B cell (primary cell): ENCODE data around the gene EID2B. TPM values are rescaled to one million over a fixed set of nuclear protein-coding genes. Genes with fewer than 3 reads are reported as not detected.

ENCODE experiments used
- ATAC-seq: fragments of 200-7000 bp; cut with Tn5 transposase; one replicate; pipeline ENCODE4 v1.10.0; 2021; ENCODE audit warnings: low read depth, mild to moderate bottlenecking, moderate number of reproducible peaks, moderate library complexity
- CTCF ChIA-PET: fragments of 350-600 bp; sonication (Branson Sonifier 250); formaldehyde crosslinking; loops from one replicate; lab custom pipeline; 2021; ENCODE audit warnings: antibody characterized with exemption, inconsistent platforms; lab: Charles Lee
- POLR2A ChIA-PET: fragments of 350-600 bp; sonication (Branson Sonifier 250); formaldehyde crosslinking; loops from one replicate; lab custom pipeline; 2021; ENCODE audit warnings: antibody characterized with exemption; lab: Charles Lee
- DNase-seq: peaks from one replicate; pipeline ENCODE4 v3.0.0; 2013
- H2AFZ ChIP-seq: 2 replicates; pipeline ENCODE4 v1.6.1; 2012; ENCODE audit warnings: mild to moderate bottlenecking, low read depth, low read length; ENCODE audit not compliant: insufficient read depth, poor library complexity, severe bottlenecking
- H3K27ac ChIP-seq, 2 donors: 1 replicate in 1 of 2; 2 replicates in 1 of 2; pipeline ENCODE4 v1.5.1; 2012 to 2013; ENCODE audit warnings: low read length in 2 of 2, mild to moderate bottlenecking in 2 of 2, moderate library complexity in 1 of 2
- H3K27me3 ChIP-seq, 4 experiments: fragments of 200-600 bp in 1 of 4; sonication (generic) in 1 of 4; replicated peaks in 1 of 4; 1 replicate in 2 of 4; 2 replicates in 2 of 4; pipeline versions ENCODE4 v1.6.1 to v1.7.0; 2013 to 2016; ENCODE audit warnings: low read length in 3 of 4, mild to moderate bottlenecking in 2 of 4, mixed read lengths in 1 of 4, moderate library complexity in 1 of 4; ENCODE audit not compliant: insufficient read depth in 4 of 4, control insufficient read depth in 3 of 4; ENCODE audit errors: control extremely low read depth in 1 of 4
- H3K36me3 ChIP-seq, 2 experiments: replicated peaks in 1 of 2; 1 replicate in 1 of 2; 2 replicates in 1 of 2; pipeline versions ENCODE4 v1.6.1 to v1.7.1; 2013; ENCODE audit warnings: low read length in 1 of 2; ENCODE audit not compliant: insufficient read depth in 2 of 2, control insufficient read depth in 1 of 2; ENCODE audit errors: control extremely low read depth in 1 of 2, extremely low read depth in 1 of 2
- H3K4me1 ChIP-seq, 2 donors: fragments of 200-600 bp in 1 of 2; sonication (generic) in 1 of 2; 1 replicate in 1 of 2; 2 replicates in 1 of 2; pipeline versions ENCODE4 v1.5.1 to v1.6.1; 2013 to 2017; ENCODE audit warnings: low read length in 2 of 2; ENCODE audit not compliant: control insufficient read depth in 2 of 2, insufficient read depth in 2 of 2
- H3K4me2 ChIP-seq: replicated peaks from 2 replicates; pipeline ENCODE3; 2012; ENCODE audit warnings: mild to moderate bottlenecking, low read depth, low read length; ENCODE audit not compliant: poor library complexity, severe bottlenecking
- H3K4me3 ChIP-seq, 5 experiments: fragments of 200-600 bp in 1 of 5; sonication (generic) in 1 of 5; 1 replicate in 3 of 5; 2 replicates in 2 of 5; pipeline versions ENCODE4 v1.5.1 to v1.7.0; 2011 to 2016; ENCODE audit warnings: low read length in 4 of 5, mild to moderate bottlenecking in 4 of 5, low read depth in 2 of 5, control low read depth in 1 of 5, moderate library complexity in 1 of 5; ENCODE audit not compliant: insufficient read depth in 1 of 5; ENCODE audit errors: control extremely low read depth in 1 of 5, extremely low read depth in 1 of 5
- H3K79me2 ChIP-seq: fragments of 200-600 bp; sonication (generic); one replicate; pipeline ENCODE4 v1.6.0; 2016; ENCODE audit warnings: low read length; ENCODE audit not compliant: control insufficient read depth, insufficient read depth
- H3K9ac ChIP-seq: fragments of 200-600 bp; sonication (generic); 2 replicates; pipeline ENCODE4 v1.6.1; 2017; ENCODE audit warnings: mild to moderate bottlenecking, low read length, moderate library complexity
- H3K9me3 ChIP-seq, 3 donors: one replicate each; pipeline versions ENCODE4 v1.6.1 to v1.7.1; 2013; ENCODE audit warnings: low read length in 2 of 3; ENCODE audit not compliant: control insufficient read depth in 2 of 3, insufficient read depth in 1 of 3; ENCODE audit errors: control extremely low read depth in 1 of 3
- H4K20me1 ChIP-seq: 2 replicates; pipeline ENCODE4 v1.6.0; 2012; ENCODE audit warnings: mild to moderate bottlenecking, low read length; ENCODE audit not compliant: insufficient read depth, control insufficient read depth, poor library complexity, severe bottlenecking
- H3K27ac Mint-ChIP-seq: one replicate; pipeline ENCODE4 v1.8.0; 2021; ENCODE audit warnings: mixed read lengths
- H3K27me3 Mint-ChIP-seq: one replicate; pipeline ENCODE4 v1.8.0; 2021; ENCODE audit warnings: mixed read lengths
- H3K4me1 Mint-ChIP-seq: one replicate; pipeline ENCODE4 v1.8.0; 2021; ENCODE audit warnings: mixed read lengths
- H3K4me3 Mint-ChIP-seq: one replicate; pipeline ENCODE4 v1.8.0; 2021; ENCODE audit warnings: mixed read lengths
- H3K9me3 Mint-ChIP-seq: one replicate; pipeline ENCODE4 v1.8.0; 2022; ENCODE audit warnings: mixed read lengths; ENCODE audit not compliant: insufficient read depth
- CTCF ChIP-seq: fragments of 200-600 bp; IDR thresholded peaks from one replicate; pipeline ENCODE4 v1.8.0; 2022; ENCODE audit warnings: antibody characterized with exemption, mild to moderate bottlenecking
- EZH2 ChIP-seq: IDR thresholded peaks from 2 replicates; pipeline ENCODE4 v1.6.1; 2012; ENCODE audit warnings: borderline replicate concordance, low read depth, mild to moderate bottlenecking, moderate library complexity, low read length; ENCODE audit not compliant: insufficient read depth, poor library complexity, severe bottlenecking
- WGBS: methylation state at CpG from one replicate; pipeline ENCODE4 v1.1.5; 2013; ENCODE audit warnings: missing lambda C conversion rate; ENCODE audit not compliant: insufficient coverage; 5-methylcytosine and 5-hydroxymethylcytosine counted together
- intact Hi-C: fragments of 100-400 bp; cut with micrococcal nuclease; formaldehyde crosslinking; loops from one replicate; pipeline ENCODE4 v1.10.0; 2022
- polyA plus RNA-seq: library from polyadenylated mRNA; depleted of rRNA; stranded (reverse); fragments of >200 nt; gene quantifications from 2 replicates; pipeline ENCODE4 v1.2.3, GENCODE V29; 2012
- total RNA-seq, 2 donors: library from RNA; stranded (reverse); fragments of 120-200 nt in 1 of 2; gene quantifications; 1 replicate in 1 of 2; 2 replicates in 1 of 2; pipeline versions ENCODE4 v1.2.3 to v1.2.4, GENCODE V29; 2013 to 2022

EID2B gene
- total and polyA plus RNA-seq, 2 donors (not counting 1 experiment from before 2014, with no cell fraction given) = 3.0 to 6.0 TPM

- H3K79me2 ChIP-seq = peaks cover 24% of the 10 kb centered on the region
- H3K4me2 ChIP-seq = peak overlapping the region; percentile 89
- ChIA-PET POLR2A (no interaction called here), CTCF (no interaction called here)
- Mint-ChIP-seq H3K4me3 (peak overlapping the region; percentile 96), H3K27me3 (no peaks in the 10 kb centered on the region), H3K4me1 (peaks cover 25% of the 10 kb centered on the region), H3K9me3 (no peaks in the 10 kb centered on the region), H3K27ac (peak overlapping the region; percentile 94)
- H4K20me1 ChIP-seq = peaks cover 5% of the 10 kb centered on the region
- WGBS = 89% methylated on average over 10 of the region's 11 CpGs
- peak overlapping the region; percentile 43 to 95 (median 89) for H3K4me3 ChIP-seq
- peaks cover 4 to 20% of the 10 kb centered on the region in 2 experiments for H3K36me3 ChIP-seq
- peaks cover 14 to 21% of the 10 kb centered on the region in 2 donors for H3K4me1 ChIP-seq
- DNase-seq = no peak
- intact Hi-C loops = loop anchor here (2.0 kb wide), 1 partner anchor 17 kb away; the partner anchor contains the start of gene DLL3
- no peaks in the 10 kb centered on the region for H3K9me3 ChIP-seq
- no peak overlapping the region for H2AFZ ChIP-seq
- H3K27me3 ChIP-seq = no peaks in the 10 kb centered on the region
- no peak for ATAC-seq
- peak overlapping the region; percentile 93 for H3K9ac ChIP-seq
- TF ChIP-seq CTCF (no peak), EZH2 (no peak)
- peak overlapping the region in 1 of 2 donors; percentile 84 for H3K27ac ChIP-seq
Observed at GRCh38 chr19:39481676-39482075, 51.0 kb downstream of the EID2B start.

GRCh38 chr19:39481229-39481545 is 51.5 kb downstream of the EID2B start:
- Mint-ChIP-seq H3K4me1 (peaks cover 25% of the 10 kb centered on the region), H3K27ac (peak overlapping the region; percentile 94), H3K4me3 (peak overlapping the region; percentile 96), H3K27me3 (no peaks in the 10 kb centered on the region), H3K9me3 (no peaks in the 10 kb centered on the region)
- TF ChIP-seq EZH2 = no peak
- TF ChIP-seq CTCF = no peak
- Histone ChIP-seq H3K27me3 (no peaks in the 10 kb centered on the region), H3K4me1 (peaks cover 14 to 21% of the 10 kb centered on the region in 2 donors), H2AFZ (peak overlapping the region; percentile 91), H3K36me3 (peaks cover 4 to 17% of the 10 kb centered on the region in 2 experiments), H3K27ac (peak overlapping the region; percentile 67 to 84), H3K9me3 (no peaks in the 10 kb centered on the region), H3K4me3 (peak overlapping the region; percentile 43 to 95 (median 89)), H4K20me1 (no peaks in the 10 kb centered on the region), H3K79me2 (peaks cover 24% of the 10 kb centered on the region), H3K9ac (peak overlapping the region; percentile 93), H3K4me2 (peak overlapping the region; percentile 89)
- WGBS = 4% methylated on average over 7 of the region's 12 CpGs
- ATAC-seq (no peak), DNase-seq (no peak)
- POLR2A ChIA-PET = interaction anchor here (0.6 to 1.2 kb wide), 5 partner anchors 36 to 623 kb away, joined by 3 to 8 read pairs (median 4); partner anchors contain the start of genes RPS16, SAMD4B and SUPT5H
- intact Hi-C loops = loop anchor here (2.0 kb wide), 1 partner anchor 18 kb away; the partner anchor contains the start of gene DLL3
- CTCF ChIA-PET = no interaction called here

Other genes starting within 250 kb of the EID2B start
- gene IFNL1, start 236.4 kb downstream of the EID2B start, total RNA-seq = not detected in 2 replicates
- not detected in 2 replicates for gene IFNL1, start 236.4 kb downstream of the EID2B start, polyA plus RNA-seq
- gene LRFN1, start 212.0 kb downstream of the EID2B start, total RNA-seq = 1.0 and 1.7 TPM in 2 replicates
- gene LRFN1, start 212.0 kb downstream of the EID2B start, polyA plus RNA-seq = 1.8 and 2.9 TPM in 2 replicates
- 169 and 176 TPM in 2 replicates for gene GMFG, start 196.8 kb downstream of the EID2B start, total RNA-seq
- 161 and 174 TPM in 2 replicates for gene GMFG, start 196.8 kb downstream of the EID2B start, polyA plus RNA-seq
- 90.0 and 96.1 TPM in 2 replicates for gene SAMD4B, start 190.4 kb downstream of the EID2B start, total RNA-seq
- gene SAMD4B, start 190.4 kb downstream of the EID2B start, polyA plus RNA-seq = 62.9 and 87.3 TPM in 2 replicates
- 54.6 and 59.9 TPM in 2 replicates for gene PAF1, start 141.7 kb downstream of the EID2B start, total RNA-seq
- gene PAF1, start 141.7 kb downstream of the EID2B start, polyA plus RNA-seq = 387 and 819 TPM in 2 replicates
- 47.5 and 53.0 TPM in 2 replicates for gene MED29, start 141.5 kb downstream of the EID2B start, total RNA-seq
- gene MED29, start 141.5 kb downstream of the EID2B start, polyA plus RNA-seq = 33.0 and 36.3 TPM in 2 replicates
- gene ZFP36, start 126.0 kb downstream of the EID2B start, total RNA-seq = 252 and 260 TPM in 2 replicates
- 1,123 and 1,633 TPM in 2 replicates for gene ZFP36, start 126.0 kb downstream of the EID2B start, polyA plus RNA-seq
- 154 and 167 TPM in 2 replicates for gene PLEKHG2, start 120.2 kb downstream of the EID2B start, total RNA-seq
- 27.0 and 32.3 TPM in 2 replicates for gene PLEKHG2, start 120.2 kb downstream of the EID2B start, polyA plus RNA-seq
- gene RPS16, start 96.9 kb downstream of the EID2B start, total RNA-seq = 3,766 and 3,910 TPM in 2 replicates
- gene RPS16, start 96.9 kb downstream of the EID2B start, polyA plus RNA-seq = 5,199 and 6,448 TPM in 2 replicates
- 195 and 203 TPM in 2 replicates for gene SUPT5H, start 87.3 kb downstream of the EID2B start, total RNA-seq
- gene SUPT5H, start 87.3 kb downstream of the EID2B start, polyA plus RNA-seq = 119 and 197 TPM in 2 replicates
- 52.3 and 55.3 TPM in 2 replicates for gene TIMM50, start 52.0 kb downstream of the EID2B start, total RNA-seq
- 25.7 and 27.9 TPM in 2 replicates for gene TIMM50, start 52.0 kb downstream of the EID2B start, polyA plus RNA-seq
- gene DLL3, start 33.9 kb downstream of the EID2B start, total RNA-seq = 0.41 and 1.1 TPM in 2 replicates
- gene DLL3, start 33.9 kb downstream of the EID2B start, polyA plus RNA-seq = 0.30 and 0.46 TPM in 2 replicates
- not detected in 2 replicates for gene SELENOV, start 17.7 kb downstream of the EID2B start, total RNA-seq
- gene SELENOV, start 17.7 kb downstream of the EID2B start, polyA plus RNA-seq = not detected in 2 replicates
- 13.8 and 14.1 TPM in 2 replicates for gene EID2, start 7.3 kb upstream of the EID2B start, total RNA-seq
- gene EID2, start 7.3 kb upstream of the EID2B start, polyA plus RNA-seq = 5.2 and 6.2 TPM in 2 replicates
- not detected in 2 replicates for gene LGALS13, start 69.7 kb upstream of the EID2B start, total RNA-seq
- gene LGALS13, start 69.7 kb upstream of the EID2B start, polyA plus RNA-seq = not detected in 2 replicates
- gene LGALS16, start 123.1 kb upstream of the EID2B start, total RNA-seq = not detected in 2 replicates
- not detected in 2 replicates for gene LGALS16, start 123.1 kb upstream of the EID2B start, polyA plus RNA-seq
- not detected in 2 replicates for gene LGALS14, start 171.6 kb upstream of the EID2B start, total RNA-seq
- gene LGALS14, start 171.6 kb upstream of the EID2B start, polyA plus RNA-seq = not detected in 2 replicates
- gene CLC, start 205.2 kb upstream of the EID2B start, total RNA-seq = not detected in 2 replicates
- gene CLC, start 205.2 kb upstream of the EID2B start, polyA plus RNA-seq = 0.33 TPM in 1 of 2 replicates, not detected in the other
- not detected in 2 replicates for gene LEUTX, start 246.0 kb upstream of the EID2B start, total RNA-seq
- not detected in 2 replicates for gene LEUTX, start 246.0 kb upstream of the EID2B start, polyA plus RNA-seq